ENCODE data around the gene FAM98A. TPM values are rescaled to one million over a fixed set of nuclear protein-coding genes. Genes with fewer than 3 reads are reported as not detected.

The FAM98A gene
- total RNA-seq, 1 experiment from 2014 or later: 14.7 TPM

DNA sequence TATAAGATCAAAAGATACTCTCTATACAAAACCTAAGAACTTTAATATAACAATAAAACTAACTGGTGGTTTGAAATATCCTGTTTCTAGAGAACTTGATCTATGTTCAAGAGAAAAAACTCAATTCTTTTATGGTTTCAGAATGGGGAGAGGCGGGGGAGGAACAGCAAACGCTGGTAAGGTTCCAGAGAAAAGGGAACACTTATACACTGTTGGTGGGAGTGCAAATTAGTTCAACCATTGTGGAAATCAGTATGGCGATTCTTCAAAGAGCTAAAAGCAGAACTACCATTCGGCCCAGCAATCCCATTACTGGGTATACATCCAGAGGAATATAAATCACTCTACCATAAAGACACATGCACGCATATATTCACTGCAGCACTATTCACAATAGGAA is 17.2 kb downstream of the FAM98A start:
- Histone ChIP-seq H3K4me3 (no peak overlapping the region), H3K4me1 (replicated peaks) (no peaks in the 10 kb centered on the region), H3K27ac (no peak overlapping the region), H3K9me3 (replicated peaks) (no peaks in the 10 kb centered on the region), H3K36me3 (peaks cover 46% of the 10 kb centered on the region), H3K27me3 (replicated peaks) (no peaks in the 10 kb centered on the region)
- DNase-seq (ENCODE audit: low read depth in 1 of 2, low spot score in 2 of 2): no peak

DNA sequence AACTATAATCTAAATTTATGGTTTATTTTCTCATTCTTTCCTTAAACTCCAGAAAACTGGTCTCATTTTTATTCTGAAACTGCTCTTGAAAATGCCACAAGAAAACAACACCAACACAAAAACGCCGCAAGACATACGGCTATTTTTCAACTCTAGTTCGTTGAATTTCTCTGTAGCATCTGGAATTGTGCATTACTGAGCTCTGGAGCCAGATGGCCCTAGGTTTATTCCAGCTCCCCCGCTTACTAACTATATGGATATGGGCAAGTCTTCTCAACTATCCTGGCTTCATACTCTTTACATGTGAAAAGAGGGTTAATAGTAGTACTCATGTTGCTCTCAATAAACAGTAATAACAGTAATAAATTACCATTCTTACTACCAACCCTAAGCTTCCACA is 19.9 kb downstream of the FAM98A start:
- Histone ChIP-seq H3K27ac (no peak overlapping the region), H3K36me3 (peaks cover 22% of the 10 kb centered on the region), H3K4me1 (replicated peaks) (no peaks in the 10 kb centered on the region), H3K9me3 (replicated peaks) (no peaks in the 10 kb centered on the region), H3K27me3 (replicated peaks) (no peaks in the 10 kb centered on the region), H3K4me3 (no peak overlapping the region)
- DNase-seq (ENCODE audit: low read depth in 1 of 2, low spot score in 2 of 2): no peak

DNA sequence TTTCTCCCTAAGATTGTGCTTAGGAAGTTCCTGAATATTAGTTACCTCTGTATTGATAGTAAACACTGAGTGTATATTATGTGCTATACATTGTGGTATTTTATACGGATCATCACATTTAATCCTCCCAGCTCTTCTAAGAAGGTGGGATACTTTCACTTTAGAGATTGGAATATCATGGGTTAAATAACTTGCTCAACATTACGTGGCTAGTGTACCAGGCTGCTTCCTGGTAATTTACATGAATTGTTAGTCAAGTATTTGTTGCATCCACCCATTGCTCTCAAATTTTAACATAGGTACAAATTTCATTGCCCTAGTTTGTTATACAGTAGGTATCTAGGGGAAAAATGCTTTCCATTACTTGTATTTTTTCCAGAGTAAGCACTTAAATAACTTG is 21.4 kb downstream of the FAM98A start:
- Histone ChIP-seq H3K36me3 (peaks cover 6% of the 10 kb centered on the region), H3K27me3 (replicated peaks) (no peaks in the 10 kb centered on the region), H3K9me3 (replicated peaks) (no peaks in the 10 kb centered on the region), H3K4me1 (replicated peaks) (no peaks in the 10 kb centered on the region), H3K4me3 (no peak overlapping the region), H3K27ac (no peak overlapping the region)
- DNase-seq (ENCODE audit: low read depth in 1 of 2, low spot score in 2 of 2): no peak

DNA sequence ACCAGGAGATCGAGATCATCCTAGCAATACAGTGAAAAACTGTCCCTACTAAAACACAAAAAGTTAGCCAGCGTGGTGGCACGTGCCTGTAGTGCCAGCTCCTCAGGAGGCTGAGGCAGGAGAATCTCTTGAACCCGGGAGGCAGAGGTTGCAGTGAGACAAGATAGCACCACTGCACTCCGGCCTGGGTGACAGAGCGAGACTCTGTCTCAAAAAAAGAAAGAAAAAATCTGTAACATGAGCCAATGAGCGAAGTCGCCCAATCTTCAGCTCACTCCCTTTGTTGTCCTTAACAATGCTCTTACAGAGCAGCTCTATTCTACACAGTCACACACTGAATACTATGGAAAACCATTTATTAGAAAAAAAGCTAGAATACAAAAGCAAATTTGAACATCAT is 22.0 kb downstream of the FAM98A start:
- H3K27ac ChIP-seq: no peak overlapping the region

DNA sequence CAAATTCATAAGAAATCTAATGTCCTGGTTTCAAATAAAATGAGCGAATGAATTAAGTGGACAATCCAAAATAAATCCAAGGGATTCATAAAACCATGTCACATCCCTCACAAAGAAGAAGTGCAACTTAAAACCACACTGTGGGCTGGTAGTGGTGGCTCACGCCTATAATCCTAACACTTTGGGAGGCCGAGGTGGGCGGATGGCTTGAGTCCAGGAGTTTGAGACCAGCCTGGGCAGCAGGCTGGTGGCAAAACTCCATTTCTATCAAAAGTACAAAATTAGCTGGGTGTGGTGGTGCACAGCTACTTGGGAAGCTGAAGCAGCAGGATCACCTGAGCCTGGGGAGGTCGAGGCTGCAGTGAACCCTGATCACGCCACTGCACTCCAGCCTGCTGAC is 25.4 kb downstream of the FAM98A start:
- H3K4me3 ChIP-seq: no peak overlapping the region
- H3K27ac ChIP-seq: no peak overlapping the region
- no peak for DNase-seq (ENCODE audit: low read depth in 1 of 2, low spot score in 2 of 2)
- no peaks in the 10 kb centered on the region for H3K36me3 ChIP-seq
- no peaks in the 10 kb centered on the region for H3K9me3 ChIP-seq (replicated peaks)
- H3K4me1 ChIP-seq (replicated peaks): no peaks in the 10 kb centered on the region
- H3K27me3 ChIP-seq (replicated peaks): no peaks in the 10 kb centered on the region

More for the DNA sequence above, 22.0 kb downstream of the FAM98A start:
- no peak for DNase-seq (ENCODE audit: low read depth in 1 of 2, low spot score in 2 of 2)
- H3K27me3 ChIP-seq (replicated peaks): no peaks in the 10 kb centered on the region
- H3K4me3 ChIP-seq: no peak overlapping the region
- H3K4me1 ChIP-seq (replicated peaks): no peaks in the 10 kb centered on the region
- no peaks in the 10 kb centered on the region for H3K9me3 ChIP-seq (replicated peaks)
- peaks cover under 1% of the 10 kb centered on the region for H3K36me3 ChIP-seq

DNA sequence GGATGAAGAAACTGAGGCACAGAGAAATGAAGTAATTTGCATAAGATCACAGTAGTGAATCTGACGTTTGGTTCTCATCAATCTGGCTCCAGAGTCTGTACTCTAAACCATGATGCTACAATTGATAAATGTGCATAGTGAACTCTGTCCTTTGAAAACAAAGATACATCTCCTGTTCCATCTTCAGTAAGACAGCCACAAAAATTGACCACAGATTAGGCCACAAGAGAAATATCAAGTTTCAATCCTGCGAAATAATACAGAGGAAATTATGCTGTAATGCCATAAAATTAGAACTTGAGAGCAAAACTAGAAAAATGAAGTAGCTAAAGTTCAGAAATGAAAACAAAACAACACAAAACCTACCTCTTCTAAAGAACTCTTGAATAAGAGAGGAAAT is 28.4 kb downstream of the FAM98A start:
- Histone ChIP-seq H3K4me3 (no peak overlapping the region), H3K27me3 (replicated peaks) (no peaks in the 10 kb centered on the region), H3K4me1 (replicated peaks) (no peaks in the 10 kb centered on the region), H3K27ac (no peak overlapping the region), H3K9me3 (replicated peaks) (no peaks in the 10 kb centered on the region), H3K36me3 (no peaks in the 10 kb centered on the region)
- DNase-seq (ENCODE audit: low read depth in 1 of 2, low spot score in 2 of 2): no peak

DNA sequence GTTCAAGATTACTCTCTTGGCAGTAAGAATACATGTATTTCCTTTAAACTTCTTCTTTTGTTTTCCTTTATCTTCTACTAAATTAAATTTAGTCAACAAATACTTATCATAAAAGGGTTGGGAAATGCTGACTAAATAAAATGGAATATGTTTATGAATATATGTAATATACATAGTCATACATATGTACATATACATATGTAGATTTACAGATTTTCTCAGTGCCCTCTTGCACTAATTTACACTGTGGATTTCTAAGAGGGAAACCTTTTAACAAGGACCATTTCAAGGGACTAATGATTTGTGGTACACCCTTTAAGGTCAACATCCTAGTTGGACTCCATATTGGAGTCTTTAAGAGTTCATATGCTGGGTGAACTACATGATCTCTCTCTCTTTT is 37.2 kb downstream of the FAM98A start:
- no peak for DNase-seq (ENCODE audit: low read depth in 1 of 2, low spot score in 2 of 2)
- H3K9me3 ChIP-seq (replicated peaks): no peaks in the 10 kb centered on the region
- H3K27me3 ChIP-seq (replicated peaks): no peaks in the 10 kb centered on the region
- no peaks in the 10 kb centered on the region for H3K36me3 ChIP-seq
- no peak overlapping the region for H3K4me3 ChIP-seq
- 0 out of 2 replicates have a peak, but pooled peaks cover 3% of the 10 kb centered on the region for H3K4me1 ChIP-seq (replicated peaks)
- H3K27ac ChIP-seq: no peak overlapping the region

DNA sequence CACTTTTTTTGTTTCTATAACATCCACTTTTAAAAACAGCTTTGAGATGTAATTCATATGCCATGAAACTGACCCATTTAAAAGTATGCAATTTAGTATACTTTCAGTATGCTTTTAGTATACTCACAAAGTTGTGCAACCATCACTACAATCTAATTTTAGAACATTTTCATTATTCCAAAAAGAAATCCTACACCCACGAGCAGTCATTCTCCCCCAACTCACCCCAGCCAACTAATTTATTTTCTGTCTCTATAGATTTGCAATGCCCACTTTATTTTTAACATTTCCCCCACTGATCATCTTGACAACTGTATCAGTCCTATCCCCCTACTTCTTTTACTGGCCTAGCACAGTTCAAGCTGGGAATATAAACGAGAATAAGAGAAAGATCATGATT is 39.1 kb downstream of the FAM98A start:
- no peaks in the 10 kb centered on the region for H3K27me3 ChIP-seq (replicated peaks)
- no peak overlapping the region for H3K27ac ChIP-seq
- no peaks in the 10 kb centered on the region for H3K36me3 ChIP-seq
- no peak for DNase-seq (ENCODE audit: low read depth in 1 of 2, low spot score in 2 of 2)
- no peak overlapping the region for H3K4me3 ChIP-seq
- H3K9me3 ChIP-seq (replicated peaks): no peaks in the 10 kb centered on the region
- 0 out of 2 replicates have a peak, but pooled peaks cover 3% of the 10 kb centered on the region for H3K4me1 ChIP-seq (replicated peaks)

DNA sequence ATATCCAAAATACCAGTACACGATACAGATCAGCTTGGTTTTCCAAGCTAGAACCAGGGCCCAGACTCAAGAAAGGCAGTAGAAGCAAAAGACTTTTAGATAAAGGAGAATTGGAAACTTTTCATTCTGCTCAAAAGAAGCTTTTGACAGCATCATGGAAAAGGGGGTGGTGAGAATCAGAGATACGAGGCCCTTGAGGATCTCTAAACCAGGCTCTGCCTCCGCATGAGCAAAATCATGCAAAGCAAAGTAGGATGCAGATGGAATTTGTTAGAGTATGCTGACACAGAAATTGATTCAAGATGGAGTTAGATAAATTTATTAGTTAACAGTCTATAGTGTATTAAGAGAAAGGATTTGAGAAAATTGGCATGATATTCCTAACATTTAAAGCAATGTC is 39.8 kb downstream of the FAM98A start:
- Histone ChIP-seq H3K36me3 (no peaks in the 10 kb centered on the region), H3K27ac (no peak overlapping the region), H3K4me3 (no peak overlapping the region), H3K27me3 (replicated peaks) (no peaks in the 10 kb centered on the region), H3K4me1 (replicated peaks) (0 out of 2 replicates have a peak, but pooled peaks cover 3% of the 10 kb centered on the region), H3K9me3 (replicated peaks) (no peaks in the 10 kb centered on the region)
- DNase-seq (ENCODE audit: low read depth in 1 of 2, low spot score in 2 of 2): no peak

DNA sequence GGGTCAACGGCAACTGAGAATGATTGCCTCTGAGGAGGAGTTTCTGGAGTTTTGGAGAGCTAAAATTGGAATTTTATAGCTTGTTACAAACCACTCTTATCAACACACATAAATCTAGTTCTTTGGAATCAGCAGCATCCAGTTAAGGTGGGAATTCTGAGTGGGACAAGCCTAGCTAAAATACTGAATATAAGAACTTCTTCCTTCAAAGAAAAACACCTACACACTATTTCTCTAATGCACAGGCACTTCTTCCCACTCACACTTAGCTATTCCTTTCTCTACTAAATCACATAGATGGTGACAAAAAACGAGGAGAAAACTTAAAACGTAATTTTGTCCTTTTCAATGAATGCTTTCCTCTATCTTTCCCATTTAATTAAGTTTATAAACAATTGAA is 43.4 kb downstream of the FAM98A start:
- H3K36me3 ChIP-seq: no peaks in the 10 kb centered on the region
- 0 out of 2 replicates have a peak, but pooled peaks cover 3% of the 10 kb centered on the region for H3K4me1 ChIP-seq (replicated peaks)
- H3K4me3 ChIP-seq: no peak overlapping the region
- no peaks in the 10 kb centered on the region for H3K27me3 ChIP-seq (replicated peaks)
- H3K27ac ChIP-seq: no peak overlapping the region
- DNase-seq (ENCODE audit: low read depth in 1 of 2, low spot score in 2 of 2): no peak
- H3K9me3 ChIP-seq (replicated peaks): no peaks in the 10 kb centered on the region

DNA sequence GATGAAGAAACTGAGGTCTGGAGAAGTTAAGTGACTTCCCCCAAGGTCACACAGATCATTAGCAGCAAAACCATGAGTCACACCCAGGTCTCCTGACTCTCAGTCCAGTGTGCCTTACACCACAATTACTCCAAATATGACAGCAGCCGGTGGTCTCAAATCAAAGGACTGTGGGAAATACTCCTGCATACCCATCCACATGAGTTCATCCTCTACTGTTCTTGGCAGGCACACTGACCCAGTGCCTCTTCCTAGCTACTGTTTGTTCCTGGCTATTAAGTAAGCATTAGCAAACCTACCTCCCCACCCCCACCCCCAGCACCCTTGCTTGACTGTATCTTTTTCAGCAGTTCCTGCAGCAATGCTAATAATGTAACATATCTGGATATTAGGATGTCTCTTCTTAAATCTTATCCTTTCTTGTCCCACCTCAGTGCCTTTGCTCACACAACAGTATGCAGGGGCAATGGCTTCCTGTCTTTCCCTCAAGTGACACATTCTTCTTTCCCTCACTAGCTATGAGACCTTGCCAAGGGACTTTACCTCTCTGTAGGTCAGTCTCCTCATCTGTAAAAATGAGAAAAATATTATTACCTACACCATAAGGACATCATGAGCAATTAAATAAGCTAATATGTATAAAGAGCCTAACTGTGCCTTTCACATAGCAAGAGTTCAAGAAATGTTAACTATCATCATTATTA is 46.2 kb downstream of the FAM98A start:
- H3K9me3 ChIP-seq (replicated peaks): no peaks in the 10 kb centered on the region
- H3K4me1 ChIP-seq (replicated peaks): no peaks in the 10 kb centered on the region
- H3K4me3 ChIP-seq: no peak overlapping the region
- H3K27ac ChIP-seq: no peak overlapping the region
- no peak for DNase-seq (ENCODE audit: low read depth in 1 of 2, low spot score in 2 of 2)
- no peaks in the 10 kb centered on the region for H3K36me3 ChIP-seq
- H3K27me3 ChIP-seq (replicated peaks): no peaks in the 10 kb centered on the region

DNA sequence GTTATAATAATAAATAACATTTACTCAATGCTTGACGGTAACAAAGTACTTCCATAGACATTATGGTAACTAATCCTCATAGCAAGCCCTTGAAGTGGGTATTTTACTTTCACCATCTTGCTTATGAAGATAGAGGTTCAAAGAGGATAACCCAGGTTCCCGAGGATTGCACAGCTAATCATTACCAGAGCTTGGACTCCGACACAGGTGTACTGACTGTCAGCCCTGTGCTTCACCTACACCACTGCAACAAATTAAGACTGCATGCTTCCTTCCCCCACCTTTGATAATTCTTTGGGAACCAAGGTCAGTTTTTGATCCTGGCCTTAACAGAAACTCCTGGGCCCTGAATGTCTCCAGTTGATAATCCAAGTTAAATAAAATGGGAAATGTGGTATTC is 48.9 kb downstream of the FAM98A start:
- H3K27ac ChIP-seq: no peak overlapping the region
- DNase-seq (ENCODE audit: low read depth in 1 of 2, low spot score in 2 of 2): no peak

DNA sequence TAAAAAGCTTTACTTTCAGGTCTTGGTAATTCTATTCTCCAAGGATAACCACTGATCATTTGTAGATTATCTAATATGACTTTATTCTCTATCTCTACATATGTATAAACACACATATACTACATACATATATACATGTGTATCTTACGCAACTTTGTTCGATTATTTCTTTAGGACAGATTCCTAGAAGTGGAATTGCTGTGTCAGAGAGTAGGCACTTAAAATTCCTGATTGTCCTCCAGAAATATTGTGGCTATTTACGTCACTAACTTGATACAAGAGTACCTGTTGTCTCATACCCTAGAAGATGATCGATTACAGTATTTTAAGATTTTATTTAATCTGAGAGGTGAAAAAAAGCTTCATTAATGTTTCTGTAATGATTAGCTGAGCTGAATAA is 57.9 kb downstream of the FAM98A start:
- H3K27ac ChIP-seq: no peak overlapping the region
- no peak for DNase-seq (ENCODE audit: low read depth in 1 of 2, low spot score in 2 of 2)
- H3K9me3 ChIP-seq (replicated peaks): no peaks in the 10 kb centered on the region
- no peaks in the 10 kb centered on the region for H3K27me3 ChIP-seq (replicated peaks)
- H3K4me1 ChIP-seq (replicated peaks): no peaks in the 10 kb centered on the region
- H3K4me3 ChIP-seq: no peak overlapping the region
- H3K36me3 ChIP-seq: no peaks in the 10 kb centered on the region

More for the DNA sequence above, 48.9 kb downstream of the FAM98A start:
- H3K36me3 ChIP-seq: no peaks in the 10 kb centered on the region
- H3K4me1 ChIP-seq (replicated peaks): no peaks in the 10 kb centered on the region
- H3K27me3 ChIP-seq (replicated peaks): no peaks in the 10 kb centered on the region
- no peak overlapping the region for H3K4me3 ChIP-seq
- H3K9me3 ChIP-seq (replicated peaks): no peaks in the 10 kb centered on the region

DNA sequence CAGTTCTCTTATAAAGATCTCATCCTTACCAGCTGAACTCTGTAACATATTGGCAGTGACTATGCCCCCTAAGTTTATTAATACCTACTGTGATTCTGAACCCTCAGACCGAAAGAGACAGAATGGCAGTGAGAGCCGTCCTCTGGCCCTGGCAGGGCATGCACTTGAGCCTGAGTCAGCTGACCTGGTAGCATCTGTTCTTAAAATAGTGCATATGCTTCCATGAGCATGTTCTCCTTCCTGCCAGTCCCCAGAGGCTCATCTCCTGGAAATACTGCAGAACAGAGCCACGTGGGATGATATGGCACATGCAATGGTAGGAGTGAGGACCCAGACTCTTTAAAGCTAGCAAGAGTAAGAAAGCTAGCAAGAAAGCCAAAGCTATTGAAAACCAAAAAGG is 63.7 kb downstream of the FAM98A start:
- DNase-seq (ENCODE audit: low read depth in 1 of 2, low spot score in 2 of 2): no peak
- Histone ChIP-seq H3K4me1 (replicated peaks) (0 out of 2 replicates have a peak, but pooled peaks cover 3% of the 10 kb centered on the region), H3K4me3 (no peak overlapping the region), H3K36me3 (no peaks in the 10 kb centered on the region), H3K27ac (no peak overlapping the region), H3K9me3 (replicated peaks) (no peaks in the 10 kb centered on the region), H3K27me3 (replicated peaks) (no peaks in the 10 kb centered on the region; the same call in 1 of the 2 replicates)

All from SJSA1 (cell line).